DND-41 (cell line): ENCODE measurements around the gene LPIN1.

ENCODE experiments used
- CTCF ChIP-seq: IDR thresholded peaks from 2 replicates; pipeline ENCODE4 v1.5.1; 2012; ENCODE audit warnings: borderline replicate concordance, low read length, moderate library complexity, mild to moderate bottlenecking; ENCODE audit not compliant: poor library complexity, severe bottlenecking; ENCODE audit errors: extremely low read depth
- EZH2 ChIP-seq: IDR thresholded peaks from 3 replicates; pipeline ENCODE4 v1.6.1; 2012; ENCODE audit warnings: borderline replicate concordance, low read depth, mild to moderate bottlenecking, moderate library complexity, low read length, inconsistent platforms; ENCODE audit not compliant: severe bottlenecking

GRCh38 chr2:11718606-11719005, 27.8 kb upstream of the LPIN1 start:
- TF ChIP-seq CTCF, result no peak
- no peak for TF ChIP-seq EZH2
